HG02642 (cell line): ENCODE measurements around the gene SLC16A5.
"Not testable (repeated sequence)": the region's sequence is repeated elsewhere in the genome, so short reads cannot be mapped to it uniquely, and the experiment has no call there.

ENCODE experiments used
- ATAC-seq: cut with Tn5 transposase; IDR thresholded peaks from one replicate; pipeline ENCODE4 v1.9.1; 2021; ENCODE audit warnings: mild to moderate bottlenecking; ENCODE audit not compliant: unreplicated experiment, poor library complexity

Gene SLC16A5, protein sequence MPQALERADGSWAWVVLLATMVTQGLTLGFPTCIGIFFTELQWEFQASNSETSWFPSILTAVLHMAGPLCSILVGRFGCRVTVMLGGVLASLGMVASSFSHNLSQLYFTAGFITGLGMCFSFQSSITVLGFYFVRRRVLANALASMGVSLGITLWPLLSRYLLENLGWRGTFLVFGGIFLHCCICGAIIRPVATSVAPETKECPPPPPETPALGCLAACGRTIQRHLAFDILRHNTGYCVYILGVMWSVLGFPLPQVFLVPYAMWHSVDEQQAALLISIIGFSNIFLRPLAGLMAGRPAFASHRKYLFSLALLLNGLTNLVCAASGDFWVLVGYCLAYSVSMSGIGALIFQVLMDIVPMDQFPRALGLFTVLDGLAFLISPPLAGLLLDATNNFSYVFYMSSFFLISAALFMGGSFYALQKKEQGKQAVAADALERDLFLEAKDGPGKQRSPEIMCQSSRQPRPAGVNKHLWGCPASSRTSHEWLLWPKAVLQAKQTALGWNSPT

GRCh38 chr17:75087558-75088453, at the start of gene SLC16A5:
Gene SLC16A5 (plus strand): TSS chr17:75087954. CDS start chr17:75093637, 5,683 bp downstream.
- peak; percentile 60 for ATAC-seq

- ATAC-seq = no peak
Observed at GRCh38 chr17:75039238-75039637, 48.5 kb upstream of the SLC16A5 start.

DNA sequence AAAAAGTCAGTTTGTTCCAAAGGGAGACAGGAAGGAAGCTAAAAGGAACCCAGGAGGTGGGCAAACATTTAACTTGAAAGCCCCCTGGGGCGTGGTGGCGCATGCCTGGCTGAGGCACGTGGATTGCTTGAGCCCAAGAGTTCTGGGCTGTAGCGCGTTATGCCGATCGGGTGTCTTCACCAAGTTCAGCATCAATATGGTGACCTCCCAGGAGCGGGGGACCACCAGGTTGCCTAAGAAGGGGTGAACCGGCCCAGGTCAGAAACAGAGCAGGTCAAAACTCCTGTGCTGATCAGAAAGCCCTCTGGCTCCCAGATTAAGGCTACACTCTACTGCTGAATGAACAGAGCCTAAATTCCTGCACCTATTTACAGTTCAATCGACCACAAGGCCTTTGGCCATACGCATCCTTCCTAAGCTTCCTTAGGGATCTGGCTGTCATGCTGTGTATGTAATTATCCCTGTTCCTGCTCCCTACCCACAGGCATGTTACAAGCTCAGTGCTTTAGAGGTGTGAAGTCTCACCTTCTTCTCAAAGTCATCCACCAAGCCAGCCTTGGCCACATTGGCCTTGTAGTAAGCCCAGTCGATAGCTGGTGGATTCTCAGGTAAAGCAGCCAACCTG, 46.0 kb upstream of the SLC16A5 start:
- no peak for ATAC-seq

GRCh38 chr17:75043789-75044188, 44.0 kb upstream of the SLC16A5 start:
- ATAC-seq = not testable (repeated sequence)

DNA sequence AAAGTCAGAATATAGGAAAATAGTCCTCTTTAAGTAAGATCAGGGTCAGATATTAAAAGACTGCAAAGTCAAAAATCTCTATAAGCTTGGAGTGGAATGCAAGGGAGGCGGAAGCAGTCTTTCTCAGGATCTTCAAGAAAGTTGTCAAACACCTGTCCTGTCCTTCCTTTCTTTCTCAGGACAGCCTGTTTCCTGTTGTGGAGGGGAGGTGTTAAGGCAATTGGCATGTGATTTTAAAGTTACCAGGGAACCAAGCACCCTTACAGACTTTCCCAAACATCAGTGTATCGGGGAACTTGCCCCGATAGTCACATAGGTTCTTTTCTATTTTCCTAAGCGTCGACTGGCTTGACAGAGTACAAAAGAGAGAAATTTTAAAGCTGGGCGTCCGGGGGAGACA, 43.0 kb upstream of the SLC16A5 start:
- no peak for ATAC-seq

GRCh38 chr17:75045946-75046406, 41.8 kb upstream of the SLC16A5 start:
- ATAC-seq = not testable (repeated sequence)

DNA sequence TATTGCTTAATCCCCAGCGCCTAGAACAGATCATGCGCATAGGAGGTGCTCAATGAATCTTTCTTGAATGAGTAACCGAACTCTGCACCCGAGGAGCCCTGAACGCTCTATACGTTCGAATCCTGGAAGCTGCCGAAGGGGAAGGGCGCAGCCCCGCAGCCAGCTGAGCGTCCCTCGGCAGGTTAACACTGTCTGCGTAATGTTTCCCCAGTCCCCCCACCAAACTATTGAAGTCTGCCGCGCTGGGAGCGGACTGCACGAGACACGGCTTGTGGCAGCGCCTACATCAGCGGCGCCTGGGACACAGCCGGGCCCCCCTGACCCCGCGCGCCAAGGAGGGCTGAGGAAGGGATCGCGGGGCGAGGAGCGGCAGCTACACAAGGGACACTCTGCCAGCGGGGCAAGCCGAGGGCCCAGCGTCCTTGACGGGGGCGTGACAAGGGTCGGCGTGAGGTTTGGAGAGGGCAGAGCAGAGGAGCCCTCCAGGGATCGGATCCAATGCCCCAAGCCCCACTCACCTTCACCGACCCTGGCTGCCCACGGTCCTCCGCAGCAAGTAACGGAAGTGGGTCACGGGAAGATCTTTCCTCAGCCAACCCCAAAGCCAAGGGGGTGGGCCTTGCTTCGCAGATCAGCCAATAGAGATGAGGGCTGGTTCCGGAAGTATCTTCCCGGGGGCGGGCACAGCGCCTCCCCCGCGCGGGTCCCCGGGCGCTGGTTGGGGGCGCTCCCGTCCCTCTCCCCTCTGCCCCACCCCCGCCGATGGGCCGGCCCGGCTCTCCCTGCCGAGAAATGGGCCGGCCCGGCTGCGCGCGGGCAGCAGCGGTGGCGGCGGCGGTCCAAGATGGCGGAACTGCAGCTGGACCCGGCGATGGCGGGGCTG, 41.1 kb upstream of the SLC16A5 start, which contains the start of the genes ATP5PD and KCTD2:
TSS of gene ATP5PD (minus strand) at position 563 of the 883 bp plus-strand sequence. CDS start 4,319 bp downstream, outside the sequence.
TSS of gene KCTD2 (plus strand) at position 819 of the 883 bp plus-strand sequence. CDS start at position 845, 26 bp downstream.
- ATAC-seq = peak; percentile 95

DNA sequence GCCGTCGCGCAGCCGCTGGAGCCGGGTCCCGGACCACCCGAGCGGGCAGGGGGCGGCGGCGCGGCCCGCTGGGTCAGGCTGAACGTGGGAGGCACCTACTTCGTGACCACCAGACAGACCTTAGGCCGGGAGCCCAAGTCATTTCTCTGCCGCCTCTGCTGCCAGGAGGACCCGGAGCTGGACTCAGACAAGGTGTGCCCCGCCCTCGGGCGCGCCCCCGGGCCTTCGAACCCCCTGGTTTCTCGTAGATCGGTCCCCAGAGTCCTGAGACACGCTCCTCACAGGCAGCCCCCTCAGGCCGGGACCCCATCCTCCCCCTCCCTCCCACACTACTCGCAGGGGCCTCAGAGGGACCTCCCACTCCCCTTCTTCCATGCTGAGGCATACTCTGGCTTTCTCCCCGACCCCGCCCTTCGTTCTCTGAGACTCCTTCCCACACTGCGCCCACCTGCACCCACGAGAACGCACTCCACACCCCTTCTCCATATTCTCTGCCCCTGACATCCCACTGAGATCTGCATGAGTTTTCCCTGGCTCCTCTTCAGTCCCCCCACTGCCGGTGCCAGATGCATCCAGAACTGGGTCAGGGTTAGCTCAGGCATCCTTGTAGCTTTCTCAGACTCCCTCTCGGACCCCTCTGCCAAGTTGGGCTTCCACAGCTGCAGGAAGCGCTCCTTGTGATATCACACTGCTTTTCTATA, 40.2 kb upstream of the SLC16A5 start:
- peak; percentile 14 for ATAC-seq

DNA sequence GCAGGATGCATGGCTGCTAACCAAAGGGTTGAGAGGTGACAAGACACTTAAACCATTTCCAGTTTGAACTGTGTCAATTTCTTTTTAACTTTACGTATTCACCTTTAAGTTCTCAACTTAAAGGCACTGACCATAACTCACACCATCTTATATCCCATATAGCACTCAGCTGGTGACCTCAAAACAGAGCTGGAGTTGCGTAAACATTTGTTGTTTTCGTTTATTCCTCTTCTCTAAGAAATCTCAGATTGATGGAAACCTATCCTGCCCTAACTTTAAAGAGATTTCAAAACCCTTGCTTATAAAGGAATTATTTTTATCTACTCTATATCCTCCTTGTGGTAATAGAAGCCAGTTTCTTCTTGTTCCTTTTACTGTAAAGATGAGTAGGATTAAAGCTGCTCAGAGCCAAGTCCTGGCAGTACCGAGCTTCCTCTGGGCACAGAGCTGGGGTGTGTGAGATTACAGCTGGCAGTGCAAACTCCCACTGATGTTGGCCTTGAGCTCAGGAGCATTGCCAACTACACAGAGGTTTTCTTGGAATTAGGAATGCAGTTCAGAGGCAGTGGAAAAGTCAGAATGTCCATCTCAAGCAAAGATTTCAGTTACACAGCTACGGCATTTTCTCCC, 39.4 kb upstream of the SLC16A5 start:
- no peak for ATAC-seq

- no peak for ATAC-seq
Observed at GRCh38 chr17:75049057-75049456, 38.7 kb upstream of the SLC16A5 start.

DNA sequence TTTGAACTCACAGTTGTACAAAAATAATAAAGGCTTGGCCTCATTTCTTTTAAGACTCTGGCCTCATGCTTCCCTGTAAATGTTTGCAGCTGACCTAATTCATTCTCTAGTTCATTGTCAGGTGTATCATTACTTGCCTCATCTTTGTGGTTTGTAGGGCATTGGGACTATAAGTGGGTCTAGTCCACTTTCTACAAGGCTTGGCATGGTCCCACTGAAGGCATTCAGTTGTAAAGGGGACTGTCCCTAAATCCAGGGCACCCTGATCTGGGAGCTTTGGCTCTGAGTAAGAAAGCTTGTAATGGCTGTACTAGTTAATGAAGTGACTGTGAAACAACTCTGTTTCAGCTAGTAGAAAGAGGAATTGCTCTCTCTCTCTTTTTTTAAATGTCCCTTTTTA, 38.0 kb upstream of the SLC16A5 start:
- no peak for ATAC-seq

GRCh38 chr17:75051941-75052340, 35.8 kb upstream of the SLC16A5 start:
- ATAC-seq = no peak

GRCh38 chr17:75059369-75060345, 28.1 kb upstream of the SLC16A5 start:
- ATAC-seq = no peak

DNA sequence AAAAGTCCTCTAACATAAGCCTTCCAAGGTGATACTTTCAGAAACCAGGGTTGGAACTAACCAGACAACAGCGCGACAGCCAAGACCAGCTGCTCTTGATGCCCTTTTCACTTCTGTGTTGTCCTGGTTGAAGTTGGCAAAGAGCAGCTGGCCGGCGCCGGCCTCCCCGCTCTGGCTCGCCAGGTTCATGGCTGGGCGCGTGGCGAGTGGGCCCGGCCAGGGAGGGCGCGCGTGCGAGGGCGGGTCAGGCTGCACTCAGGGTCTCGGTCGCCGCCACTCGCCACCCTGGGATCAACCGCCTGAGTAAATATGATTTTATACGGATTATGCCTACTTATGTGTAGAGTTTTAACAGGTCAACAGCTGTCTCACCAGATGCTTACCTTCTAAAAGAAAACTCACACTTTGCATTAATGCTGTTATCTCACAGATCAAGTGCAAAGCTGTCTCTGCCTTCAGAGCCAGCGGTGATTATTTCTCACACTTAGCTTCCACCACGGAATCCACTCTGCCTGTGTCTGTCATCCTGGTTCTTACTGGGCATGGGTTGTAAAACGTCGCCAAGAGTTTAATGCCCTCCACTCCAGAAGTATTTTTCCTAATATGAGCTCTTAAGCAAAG, 27.2 kb upstream of the SLC16A5 start:
- no peak for ATAC-seq

GRCh38 chr17:75061055-75061438, 26.7 kb upstream of the SLC16A5 start:
- ATAC-seq = no peak

- no peak for ATAC-seq
Observed at GRCh38 chr17:75061618-75062017, 26.1 kb upstream of the SLC16A5 start.

DNA sequence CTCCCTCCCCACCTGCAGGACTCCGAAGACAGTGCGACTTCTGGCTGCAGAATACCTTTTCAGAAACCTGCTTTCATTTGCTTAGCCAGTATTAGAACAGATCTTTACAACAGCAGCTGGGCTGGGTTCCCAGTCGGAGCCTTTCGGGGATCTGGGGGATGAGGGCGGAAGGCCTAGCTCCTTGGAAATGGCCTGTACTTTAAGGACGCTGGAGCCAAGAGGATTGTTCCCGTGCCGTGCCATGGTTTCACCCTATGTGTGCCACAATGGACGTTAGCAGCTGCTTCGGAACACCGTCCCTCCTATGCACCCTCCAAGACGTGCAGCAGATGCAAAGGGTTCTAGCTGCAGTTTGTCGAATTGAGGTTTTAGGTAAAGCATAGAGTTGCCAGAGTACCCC, 24.6 kb upstream of the SLC16A5 start:
- no peak for ATAC-seq
